ENCODE measurements around the gene STK31.

STK31 gene

DNA sequence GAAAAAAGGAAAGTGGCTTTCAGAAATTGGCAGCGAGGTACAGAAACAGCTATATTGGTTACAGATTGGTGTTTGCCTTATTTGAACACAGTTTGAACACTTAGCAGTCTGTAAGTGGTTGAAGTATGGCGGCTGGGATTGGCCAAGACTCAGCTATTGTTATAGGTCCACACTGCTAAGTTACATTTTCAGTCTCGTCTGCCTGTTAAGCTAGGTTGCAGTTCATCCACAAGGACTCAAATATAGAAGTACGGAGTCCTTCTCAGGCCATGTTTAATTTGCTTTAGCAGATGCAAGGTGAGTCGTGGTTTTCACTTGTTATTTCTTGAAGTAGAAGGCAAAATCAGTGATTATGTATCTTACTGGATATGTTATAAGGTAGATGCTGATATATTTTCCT is 73.1 kb downstream of the STK31 start:
- ATAC-seq = no peak
- TF ChIP-seq, protein P1, sequence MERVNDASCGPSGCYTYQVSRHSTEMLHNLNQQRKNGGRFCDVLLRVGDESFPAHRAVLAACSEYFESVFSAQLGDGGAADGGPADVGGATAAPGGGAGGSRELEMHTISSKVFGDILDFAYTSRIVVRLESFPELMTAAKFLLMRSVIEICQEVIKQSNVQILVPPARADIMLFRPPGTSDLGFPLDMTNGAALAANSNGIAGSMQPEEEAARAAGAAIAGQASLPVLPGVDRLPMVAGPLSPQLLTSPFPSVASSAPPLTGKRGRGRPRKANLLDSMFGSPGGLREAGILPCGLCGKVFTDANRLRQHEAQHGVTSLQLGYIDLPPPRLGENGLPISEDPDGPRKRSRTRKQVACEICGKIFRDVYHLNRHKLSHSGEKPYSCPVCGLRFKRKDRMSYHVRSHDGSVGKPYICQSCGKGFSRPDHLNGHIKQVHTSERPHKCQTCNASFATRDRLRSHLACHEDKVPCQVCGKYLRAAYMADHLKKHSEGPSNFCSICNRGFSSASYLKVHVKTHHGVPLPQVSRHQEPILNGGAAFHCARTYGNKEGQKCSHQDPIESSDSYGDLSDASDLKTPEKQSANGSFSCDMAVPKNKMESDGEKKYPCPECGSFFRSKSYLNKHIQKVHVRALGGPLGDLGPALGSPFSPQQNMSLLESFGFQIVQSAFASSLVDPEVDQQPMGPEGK (CRISPR knock-in tag; IDR thresholded peaks at IDR 0.05; ENCODE audit: borderline replicate concordance) = no peak
- TF ChIP-seq CSDC2 (CRISPR knock-in tag; IDR thresholded peaks at IDR 0.05) (no peak), PPARA (CRISPR knock-in tag; IDR thresholded peaks at IDR 0.05; ENCODE audit: borderline replicate concordance) (no peak), OSR1 (CRISPR knock-in tag; IDR thresholded peaks at IDR 0.05) (no peak), ZNF8 (CRISPR knock-in tag; IDR thresholded peaks at IDR 0.05) (no peak), ISL1 (CRISPR knock-in tag; IDR thresholded peaks at IDR 0.05) (no peak), ARNTL (CRISPR knock-in tag; IDR thresholded peaks at IDR 0.05; ENCODE audit: borderline replicate concordance, low read depth) (no peak), ZNF565 (CRISPR knock-in tag; conservative IDR thresholded peaks at IDR 0.05; ENCODE audit: low read depth) (no peak), SNAI2 (CRISPR knock-in tag; IDR thresholded peaks at IDR 0.05) (no peak), ZC3H10 (CRISPR knock-in tag; IDR thresholded peaks at IDR 0.05) (no peak), BACH2 (CRISPR knock-in tag; IDR thresholded peaks at IDR 0.05; ENCODE audit: borderline replicate concordance) (no peak), GLIS3 (CRISPR knock-in tag; IDR thresholded peaks at IDR 0.05) (no peak), ZFP3 (CRISPR knock-in tag; IDR thresholded peaks at IDR 0.05) (no peak), TOX (CRISPR knock-in tag; IDR thresholded peaks at IDR 0.05; ENCODE audit: borderline replicate concordance) (no peak), TCF4 (CRISPR knock-in tag; IDR thresholded peaks at IDR 0.05; ENCODE audit: borderline replicate concordance) (no peak)
- TF ChIP-seq, protein P2, sequence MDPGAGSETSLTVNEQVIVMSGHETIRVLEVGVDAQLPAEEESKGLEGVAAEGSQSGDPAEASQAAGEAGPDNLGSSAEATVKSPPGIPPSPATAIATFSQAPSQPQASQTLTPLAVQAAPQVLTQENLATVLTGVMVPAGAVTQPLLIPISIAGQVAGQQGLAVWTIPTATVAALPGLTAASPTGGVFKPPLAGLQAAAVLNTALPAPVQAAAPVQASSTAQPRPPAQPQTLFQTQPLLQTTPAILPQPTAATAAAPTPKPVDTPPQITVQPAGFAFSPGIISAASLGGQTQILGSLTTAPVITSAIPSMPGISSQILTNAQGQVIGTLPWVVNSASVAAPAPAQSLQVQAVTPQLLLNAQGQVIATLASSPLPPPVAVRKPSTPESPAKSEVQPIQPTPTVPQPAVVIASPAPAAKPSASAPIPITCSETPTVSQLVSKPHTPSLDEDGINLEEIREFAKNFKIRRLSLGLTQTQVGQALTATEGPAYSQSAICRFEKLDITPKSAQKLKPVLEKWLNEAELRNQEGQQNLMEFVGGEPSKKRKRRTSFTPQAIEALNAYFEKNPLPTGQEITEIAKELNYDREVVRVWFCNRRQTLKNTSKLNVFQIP (CRISPR knock-in tag; IDR thresholded peaks at IDR 0.05; ENCODE audit: borderline replicate concordance, low read depth) = no peak
- TF ChIP-seq, protein P3, sequence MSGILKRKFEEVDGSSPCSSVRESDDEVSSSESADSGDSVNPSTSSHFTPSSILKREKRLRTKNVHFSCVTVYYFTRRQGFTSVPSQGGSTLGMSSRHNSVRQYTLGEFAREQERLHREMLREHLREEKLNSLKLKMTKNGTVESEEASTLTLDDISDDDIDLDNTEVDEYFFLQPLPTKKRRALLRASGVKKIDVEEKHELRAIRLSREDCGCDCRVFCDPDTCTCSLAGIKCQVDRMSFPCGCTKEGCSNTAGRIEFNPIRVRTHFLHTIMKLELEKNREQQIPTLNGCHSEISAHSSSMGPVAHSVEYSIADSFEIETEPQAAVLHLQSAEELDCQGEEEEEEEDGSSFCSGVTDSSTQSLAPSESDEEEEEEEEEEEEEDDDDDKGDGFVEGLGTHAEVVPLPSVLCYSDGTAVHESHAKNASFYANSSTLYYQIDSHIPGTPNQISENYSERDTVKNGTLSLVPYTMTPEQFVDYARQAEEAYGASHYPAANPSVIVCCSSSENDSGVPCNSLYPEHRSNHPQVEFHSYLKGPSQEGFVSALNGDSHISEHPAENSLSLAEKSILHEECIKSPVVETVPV (CRISPR knock-in tag; IDR thresholded peaks at IDR 0.05) = no peak
- TF ChIP-seq, protein P4, sequence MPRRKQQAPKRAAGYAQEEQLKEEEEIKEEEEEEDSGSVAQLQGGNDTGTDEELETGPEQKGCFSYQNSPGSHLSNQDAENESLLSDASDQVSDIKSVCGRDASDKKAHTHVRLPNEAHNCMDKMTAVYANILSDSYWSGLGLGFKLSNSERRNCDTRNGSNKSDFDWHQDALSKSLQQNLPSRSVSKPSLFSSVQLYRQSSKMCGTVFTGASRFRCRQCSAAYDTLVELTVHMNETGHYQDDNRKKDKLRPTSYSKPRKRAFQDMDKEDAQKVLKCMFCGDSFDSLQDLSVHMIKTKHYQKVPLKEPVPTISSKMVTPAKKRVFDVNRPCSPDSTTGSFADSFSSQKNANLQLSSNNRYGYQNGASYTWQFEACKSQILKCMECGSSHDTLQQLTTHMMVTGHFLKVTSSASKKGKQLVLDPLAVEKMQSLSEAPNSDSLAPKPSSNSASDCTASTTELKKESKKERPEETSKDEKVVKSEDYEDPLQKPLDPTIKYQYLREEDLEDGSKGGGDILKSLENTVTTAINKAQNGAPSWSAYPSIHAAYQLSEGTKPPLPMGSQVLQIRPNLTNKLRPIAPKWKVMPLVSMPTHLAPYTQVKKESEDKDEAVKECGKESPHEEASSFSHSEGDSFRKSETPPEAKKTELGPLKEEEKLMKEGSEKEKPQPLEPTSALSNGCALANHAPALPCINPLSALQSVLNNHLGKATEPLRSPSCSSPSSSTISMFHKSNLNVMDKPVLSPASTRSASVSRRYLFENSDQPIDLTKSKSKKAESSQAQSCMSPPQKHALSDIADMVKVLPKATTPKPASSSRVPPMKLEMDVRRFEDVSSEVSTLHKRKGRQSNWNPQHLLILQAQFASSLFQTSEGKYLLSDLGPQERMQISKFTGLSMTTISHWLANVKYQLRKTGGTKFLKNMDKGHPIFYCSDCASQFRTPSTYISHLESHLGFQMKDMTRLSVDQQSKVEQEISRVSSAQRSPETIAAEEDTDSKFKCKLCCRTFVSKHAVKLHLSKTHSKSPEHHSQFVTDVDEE (CRISPR knock-in tag; IDR thresholded peaks at IDR 0.05) = no peak
- TF ChIP-seq, protein P5, sequence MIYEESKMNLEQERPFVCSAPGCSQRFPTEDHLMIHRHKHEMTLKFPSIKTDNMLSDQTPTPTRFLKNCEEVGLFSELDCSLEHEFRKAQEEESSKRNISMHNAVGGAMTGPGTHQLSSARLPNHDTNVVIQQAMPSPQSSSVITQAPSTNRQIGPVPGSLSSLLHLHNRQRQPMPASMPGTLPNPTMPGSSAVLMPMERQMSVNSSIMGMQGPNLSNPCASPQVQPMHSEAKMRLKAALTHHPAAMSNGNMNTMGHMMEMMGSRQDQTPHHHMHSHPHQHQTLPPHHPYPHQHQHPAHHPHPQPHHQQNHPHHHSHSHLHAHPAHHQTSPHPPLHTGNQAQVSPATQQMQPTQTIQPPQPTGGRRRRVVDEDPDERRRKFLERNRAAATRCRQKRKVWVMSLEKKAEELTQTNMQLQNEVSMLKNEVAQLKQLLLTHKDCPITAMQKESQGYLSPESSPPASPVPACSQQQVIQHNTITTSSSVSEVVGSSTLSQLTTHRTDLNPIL (CRISPR knock-in tag; IDR thresholded peaks at IDR 0.05; ENCODE audit: low read depth) = no peak

DNA sequence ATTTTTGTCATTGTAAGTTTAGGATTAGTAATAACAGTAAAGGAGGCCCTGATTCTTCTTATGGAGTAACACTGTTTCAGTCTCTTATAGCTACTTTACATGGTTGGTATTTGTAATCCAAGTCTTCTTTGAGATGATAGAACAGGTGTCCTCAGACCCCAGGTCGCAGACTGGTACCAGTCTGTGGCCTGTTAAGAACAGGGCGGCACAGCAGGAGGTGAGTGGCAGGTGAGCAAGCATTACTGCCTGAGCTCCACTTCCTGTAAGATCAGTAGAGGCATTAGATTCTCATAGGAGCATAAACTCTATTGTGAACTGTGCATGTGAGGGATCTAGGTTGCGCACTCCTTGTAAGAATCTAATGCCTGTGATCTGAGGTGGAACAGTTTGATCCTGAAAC is 77.3 kb downstream of the STK31 start:
- ATAC-seq = no peak
- no peak for TF ChIP-seq ISL1 (CRISPR knock-in tag; IDR thresholded peaks at IDR 0.05)

DNA sequence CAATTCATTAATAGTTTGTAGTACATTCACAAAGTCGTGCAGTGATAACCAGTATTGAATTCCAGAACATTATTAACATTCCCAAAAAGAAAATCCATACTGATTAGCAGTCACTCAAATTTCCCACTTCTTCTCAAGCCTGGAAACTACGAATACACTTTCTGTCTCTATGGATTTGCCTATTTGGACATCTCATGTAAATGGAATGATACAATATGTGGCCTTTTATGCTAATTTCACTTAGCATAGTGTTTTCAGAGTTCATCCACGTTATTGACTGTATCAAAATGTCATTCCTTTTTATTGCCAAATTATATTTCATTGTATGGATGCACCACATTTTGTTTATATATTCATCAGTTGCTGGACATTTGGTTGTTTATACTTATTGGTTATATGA is 78.8 kb downstream of the STK31 start:
- ATAC-seq = no peak
- TF ChIP-seq TCF4 (CRISPR knock-in tag; IDR thresholded peaks at IDR 0.05; ENCODE audit: borderline replicate concordance) = no peak
- TF ChIP-seq ZFP30 (CRISPR knock-in tag; IDR thresholded peaks at IDR 0.05) = no peak
- no peak for TF ChIP-seq ZFP3 (CRISPR knock-in tag; IDR thresholded peaks at IDR 0.05)
- TF ChIP-seq, protein P2 (CRISPR knock-in tag; IDR thresholded peaks at IDR 0.05; ENCODE audit: borderline replicate concordance, low read depth) = no peak
- no peak for TF ChIP-seq ZNF565 (CRISPR knock-in tag; conservative IDR thresholded peaks at IDR 0.05; ENCODE audit: low read depth)
- TF ChIP-seq, protein P5 (CRISPR knock-in tag; IDR thresholded peaks at IDR 0.05; ENCODE audit: low read depth) = no peak
- no peak for TF ChIP-seq RARB (CRISPR knock-in tag; IDR thresholded peaks at IDR 0.05)
- TF ChIP-seq, protein P3 (CRISPR knock-in tag; IDR thresholded peaks at IDR 0.05) = no peak
- TF ChIP-seq ARNTL (CRISPR knock-in tag; IDR thresholded peaks at IDR 0.05; ENCODE audit: borderline replicate concordance, low read depth) = no peak
- TF ChIP-seq ESRRG (CRISPR knock-in tag; IDR thresholded peaks at IDR 0.05) = no peak
- TF ChIP-seq ZNF8 (CRISPR knock-in tag; IDR thresholded peaks at IDR 0.05) = no peak

Measured in SK-N-SH treated with all-trans-retinoic acid at 6 μM for 48 hours (cell line).